ENCODE measurements around the gene WAS.
"Not testable (repeated sequence)": the region's sequence is repeated elsewhere in the genome, so short reads cannot be mapped to it uniquely, and the experiment has no call there.

The WAS gene
- 44.5 to 58.3 (median 53.2) reads per million in 4 experiments for total RNA-seq

GRCh38 chrX:48683411-48683982, at the start of gene WAS:
TSS of gene WAS (plus strand) at chrX:48683799. CDS start at chrX:48683854, 55 bp downstream.
- DNase-seq: no peak

- no peak for DNase-seq
Measured at GRCh38 chrX:48636301-48636700, 47.3 kb upstream of the WAS start.

GRCh38 chrX:48636776-48637175, 46.8 kb upstream of the WAS start:
- no peak for DNase-seq

GRCh38 chrX:48645669-48646068, 37.9 kb upstream of the WAS start:
- DNase-seq: no peak

- DNase-seq: peak; percentile 1
Measured at GRCh38 chrX:48648336-48648751, 35.3 kb upstream of the WAS start.

GRCh38 chrX:48649102-48649501, 34.5 kb upstream of the WAS start:
- DNase-seq: no peak

GRCh38 chrX:48652055-48652579, 31.5 kb upstream of the WAS start:
- DNase-seq: not testable (repeated sequence)

GRCh38 chrX:48654746-48655145, 28.9 kb upstream of the WAS start:
- DNase-seq: not testable (repeated sequence)

GRCh38 chrX:48659686-48660085, 23.9 kb upstream of the WAS start:
- DNase-seq: not testable (repeated sequence)

- DNase-seq: no peak
Measured at GRCh38 chrX:48663241-48663640, 20.4 kb upstream of the WAS start.

- no peak for DNase-seq
Measured at GRCh38 chrX:48664156-48664555, 19.4 kb upstream of the WAS start.

GRCh38 chrX:48665991-48666390, 17.6 kb upstream of the WAS start:
- DNase-seq: no peak

- DNase-seq: no peak
Measured at GRCh38 chrX:48666649-48667048, 16.9 kb upstream of the WAS start.

GRCh38 chrX:48667509-48667908, 16.1 kb upstream of the WAS start:
- no peak for DNase-seq

GRCh38 chrX:48668187-48668586, 15.4 kb upstream of the WAS start:
- DNase-seq: not testable (repeated sequence)

GRCh38 chrX:48676106-48676892, 7.3 kb upstream of the WAS start:
- DNase-seq: peak; percentile 83

- DNase-seq: peak; percentile 18
Measured at GRCh38 chrX:48676893-48677270, 6.7 kb upstream of the WAS start.

- DNase-seq: no peak
Measured at GRCh38 chrX:48677516-48677915, 6.1 kb upstream of the WAS start.

GRCh38 chrX:48680467-48680866, 3.1 kb upstream of the WAS start:
- DNase-seq: not testable (repeated sequence)

GRCh38 chrX:48680925-48681324, 2.7 kb upstream of the WAS start:
- DNase-seq: not testable (repeated sequence)

GRCh38 chrX:48681539-48682183, 1.9 kb upstream of the WAS start:
- no peak for DNase-seq

GRCh38 chrX:48682795-48683194, 804 bp upstream of the WAS start:
- not testable (repeated sequence) for DNase-seq

GRCh38 chrX:48684134-48684533, 535 bp downstream of the WAS start:
- DNase-seq: no peak

GRCh38 chrX:48685416-48685815, 1.8 kb downstream of the WAS start:
- no peak for DNase-seq
